Adipocyte (in vitro differentiated cells): ENCODE data around the gene PACRG.

ENCODE experiments used
- DNase-seq: peaks from one replicate; pipeline ENCODE4 v3.0.0-alpha.2; 2015; ENCODE audit warnings: low read depth
- H3K27me3 ChIP-seq: replicated peaks from 2 replicates; pipeline ENCODE4 v1.7.0; 2013; ENCODE audit warnings: mild to moderate bottlenecking, low read length, moderate library complexity; ENCODE audit not compliant: control insufficient read depth, insufficient read depth
- H3K36me3 ChIP-seq: 2 replicates; pipeline ENCODE4 v1.7.0; 2013; ENCODE audit warnings: low read length, mild to moderate bottlenecking, moderate library complexity; ENCODE audit not compliant: control insufficient read depth, insufficient read depth, severe bottlenecking
- H3K4me1 ChIP-seq: 2 replicates; pipeline ENCODE4 v1.7.0; 2013; ENCODE audit warnings: mild to moderate bottlenecking, low read length, moderate library complexity; ENCODE audit not compliant: control insufficient read depth, insufficient read depth
- H3K4me3 ChIP-seq: 2 replicates; pipeline ENCODE4 v1.7.0; 2013; ENCODE audit warnings: mild to moderate bottlenecking, low read length, moderate library complexity
- H3K9ac ChIP-seq: 2 replicates; pipeline ENCODE4 v1.7.0; 2013; ENCODE audit warnings: mild to moderate bottlenecking, low read length, moderate library complexity
- H3K9me3 ChIP-seq: 2 replicates; pipeline ENCODE4 v1.7.0; 2013; ENCODE audit warnings: mild to moderate bottlenecking, low read length, moderate library complexity; ENCODE audit not compliant: control insufficient read depth

Gene PACRG

DNA sequence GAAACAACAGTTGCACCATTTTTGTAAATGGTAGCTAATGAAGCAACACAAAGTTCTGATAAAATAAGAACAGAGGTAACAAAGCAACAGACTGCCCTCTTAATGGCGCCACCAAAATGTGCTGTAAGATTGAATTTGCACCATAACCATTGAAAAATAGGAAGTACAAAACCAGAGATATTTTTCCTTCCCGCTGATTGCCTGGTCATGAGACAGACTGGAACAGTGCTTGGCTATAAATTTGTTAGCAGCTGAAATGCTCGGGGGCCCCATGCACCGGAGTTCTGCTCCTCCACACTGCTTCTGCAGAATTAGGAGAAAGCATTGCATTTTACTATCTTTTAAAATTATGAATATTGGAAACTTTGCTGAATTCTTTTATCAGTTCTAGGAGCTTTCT, 522.3 kb downstream of the PACRG start:
- Histone ChIP-seq H3K36me3 (no peaks in the 10 kb centered on the region), H3K4me1 (peaks cover 6% of the 10 kb centered on the region), H3K27me3 (no peaks in the 10 kb centered on the region), H3K4me3 (no peak overlapping the region), H3K9me3 (no peaks in the 10 kb centered on the region), H3K9ac (no peak overlapping the region)
- DNase-seq, result no peak

DNA sequence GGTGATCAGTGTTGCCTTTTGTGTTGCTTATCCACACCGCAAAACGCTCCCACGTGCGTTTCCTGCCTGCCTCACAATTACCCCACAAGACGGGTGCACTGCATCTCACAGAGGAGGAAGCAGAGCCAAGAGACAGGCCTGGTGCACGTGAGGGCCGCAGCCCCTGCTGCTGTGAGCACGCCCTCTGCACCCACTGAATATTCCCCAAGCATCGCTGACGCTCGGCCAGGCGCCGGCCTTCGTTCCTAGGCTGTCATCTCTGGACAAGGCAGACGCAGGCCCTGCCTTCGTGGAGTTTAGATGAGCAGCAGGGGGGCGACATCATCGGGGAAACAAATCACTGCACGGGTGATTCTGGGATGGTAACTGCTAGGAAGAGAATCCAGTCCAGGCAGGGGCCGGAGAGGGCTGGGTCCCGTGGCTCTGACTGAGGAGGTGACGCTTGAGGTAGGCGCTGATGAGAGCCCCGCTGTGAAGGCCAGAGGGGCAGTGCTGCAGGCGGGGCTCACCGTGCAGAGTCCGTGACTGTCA, 524.4 kb downstream of the PACRG start:
- no peak overlapping the region for H3K9ac ChIP-seq
- H3K36me3 ChIP-seq, result no peaks in the 10 kb centered on the region
- peaks cover 6% of the 10 kb centered on the region for H3K4me1 ChIP-seq
- H3K9me3 ChIP-seq, result no peaks in the 10 kb centered on the region
- no peak for DNase-seq
- no peak overlapping the region for H3K4me3 ChIP-seq
- no peaks in the 10 kb centered on the region for H3K27me3 ChIP-seq

DNA sequence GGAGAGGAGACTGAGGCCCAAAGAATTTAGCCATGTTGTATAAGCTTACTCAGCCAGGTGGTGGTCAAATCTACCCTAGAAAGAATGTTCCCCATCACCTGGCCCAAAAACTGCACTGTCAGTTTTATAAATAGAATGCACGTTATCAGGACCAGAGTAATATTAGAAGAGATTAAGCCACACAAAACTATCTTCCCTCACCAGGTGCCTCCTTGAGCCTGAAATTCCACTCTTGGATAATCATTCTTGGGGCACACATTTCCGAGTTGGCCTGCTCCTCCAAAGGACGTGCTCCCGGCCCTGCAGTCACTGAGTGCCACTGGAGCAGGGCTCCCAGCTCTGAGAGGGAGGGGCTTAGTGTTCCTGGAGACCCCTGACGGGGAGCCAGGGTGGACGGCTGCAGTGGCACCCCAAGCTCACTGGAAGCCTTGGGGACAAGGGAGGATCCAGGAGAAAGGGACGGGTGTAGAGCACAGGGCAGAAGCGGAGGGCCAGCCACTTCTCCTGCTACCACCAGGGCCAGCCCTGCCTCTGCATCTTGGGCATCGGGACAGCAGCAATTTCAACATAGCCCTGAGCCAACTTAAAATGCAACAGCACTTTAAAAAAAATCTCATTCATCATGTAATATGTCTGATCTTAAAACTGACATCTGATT, 525.9 kb downstream of the PACRG start:
- H3K4me3 ChIP-seq, result no peak overlapping the region
- no peak overlapping the region for H3K9ac ChIP-seq
- no peaks in the 10 kb centered on the region for H3K27me3 ChIP-seq
- H3K36me3 ChIP-seq, result no peaks in the 10 kb centered on the region
- DNase-seq, result no peak
- peaks cover 6% of the 10 kb centered on the region for H3K4me1 ChIP-seq
- H3K9me3 ChIP-seq, result no peaks in the 10 kb centered on the region

DNA sequence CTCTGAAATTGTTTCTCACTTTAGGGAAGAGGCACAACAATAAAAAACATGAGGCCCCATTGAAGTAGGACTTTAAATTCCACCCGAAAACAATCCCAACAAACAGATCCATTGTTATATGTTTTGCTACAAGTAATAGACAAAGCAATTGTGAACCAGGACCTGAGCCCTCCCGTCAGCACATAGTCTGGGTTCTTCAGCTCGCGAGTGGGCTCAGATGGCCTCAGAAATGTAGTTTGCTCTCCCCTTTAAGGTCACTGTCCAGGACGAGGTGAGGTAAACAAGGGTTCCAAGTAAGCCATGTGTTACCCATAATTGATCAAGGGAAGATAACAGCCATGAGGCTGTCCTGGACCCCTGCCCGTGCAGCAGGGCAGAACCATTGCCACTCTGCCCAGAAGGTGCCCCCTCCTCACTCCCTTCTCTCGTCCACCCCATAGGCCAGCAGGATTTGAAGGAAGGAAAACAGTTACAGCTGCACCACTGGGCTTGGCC, 526.6 kb downstream of the PACRG start:
- H3K9ac ChIP-seq, result no peak overlapping the region
- no peak for DNase-seq
- no peak overlapping the region for H3K4me3 ChIP-seq
- H3K4me1 ChIP-seq, result peaks cover 6% of the 10 kb centered on the region
- no peaks in the 10 kb centered on the region for H3K36me3 ChIP-seq
- H3K27me3 ChIP-seq, result no peaks in the 10 kb centered on the region
- H3K9me3 ChIP-seq, result no peaks in the 10 kb centered on the region

DNA sequence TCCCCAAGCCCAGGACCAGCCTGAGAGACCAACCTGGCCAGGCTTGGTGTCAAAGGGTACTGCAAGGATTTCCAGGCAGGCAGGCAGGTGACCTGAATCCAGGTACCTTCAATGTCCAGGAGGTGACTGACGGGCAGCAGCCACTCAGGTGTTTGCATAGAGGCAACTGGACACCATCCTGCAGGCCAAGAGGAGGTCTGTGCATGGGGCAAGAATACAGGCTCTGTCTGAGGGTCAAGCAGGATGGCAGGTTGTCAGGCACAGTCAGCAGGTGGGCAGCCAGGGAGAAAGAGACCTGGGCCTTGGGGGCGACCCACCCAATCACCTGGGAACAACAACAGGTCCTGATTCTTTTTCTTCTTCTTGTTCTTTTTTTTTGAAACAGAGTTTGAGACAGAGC, 527.5 kb downstream of the PACRG start:
- H3K9ac ChIP-seq, result no peak overlapping the region
- peaks cover 6% of the 10 kb centered on the region for H3K4me1 ChIP-seq
- H3K36me3 ChIP-seq, result no peaks in the 10 kb centered on the region
- H3K27me3 ChIP-seq, result no peaks in the 10 kb centered on the region
- H3K4me3 ChIP-seq, result no peak overlapping the region
- no peaks in the 10 kb centered on the region for H3K9me3 ChIP-seq
- no peak for DNase-seq

DNA sequence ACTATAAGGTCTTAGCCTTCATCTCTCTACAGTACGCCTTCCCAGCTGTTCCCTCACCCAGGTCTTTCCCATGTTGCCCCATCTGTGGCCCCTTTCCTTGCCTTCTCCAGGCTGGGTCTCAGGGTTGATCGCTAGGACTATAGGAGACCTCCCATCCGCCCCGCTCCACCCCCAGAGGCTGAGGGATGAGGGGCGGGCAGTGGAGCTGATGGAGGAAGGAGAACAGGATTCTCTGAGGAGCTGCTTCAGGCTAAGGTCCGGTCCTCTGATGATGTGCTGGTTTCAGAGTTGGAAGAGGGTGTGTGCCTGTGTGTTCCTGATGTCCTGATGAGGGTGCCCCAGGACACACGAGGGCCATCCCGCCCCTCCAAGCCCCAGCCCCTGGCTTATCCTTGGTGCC, 531.9 kb downstream of the PACRG start:
- Histone ChIP-seq H3K36me3 (no peaks in the 10 kb centered on the region), H3K4me3 (no peak overlapping the region), H3K9ac (no peak overlapping the region), H3K9me3 (no peaks in the 10 kb centered on the region), H3K27me3 (no peaks in the 10 kb centered on the region), H3K4me1 (peaks cover 18% of the 10 kb centered on the region)
- DNase-seq, result no peak

DNA sequence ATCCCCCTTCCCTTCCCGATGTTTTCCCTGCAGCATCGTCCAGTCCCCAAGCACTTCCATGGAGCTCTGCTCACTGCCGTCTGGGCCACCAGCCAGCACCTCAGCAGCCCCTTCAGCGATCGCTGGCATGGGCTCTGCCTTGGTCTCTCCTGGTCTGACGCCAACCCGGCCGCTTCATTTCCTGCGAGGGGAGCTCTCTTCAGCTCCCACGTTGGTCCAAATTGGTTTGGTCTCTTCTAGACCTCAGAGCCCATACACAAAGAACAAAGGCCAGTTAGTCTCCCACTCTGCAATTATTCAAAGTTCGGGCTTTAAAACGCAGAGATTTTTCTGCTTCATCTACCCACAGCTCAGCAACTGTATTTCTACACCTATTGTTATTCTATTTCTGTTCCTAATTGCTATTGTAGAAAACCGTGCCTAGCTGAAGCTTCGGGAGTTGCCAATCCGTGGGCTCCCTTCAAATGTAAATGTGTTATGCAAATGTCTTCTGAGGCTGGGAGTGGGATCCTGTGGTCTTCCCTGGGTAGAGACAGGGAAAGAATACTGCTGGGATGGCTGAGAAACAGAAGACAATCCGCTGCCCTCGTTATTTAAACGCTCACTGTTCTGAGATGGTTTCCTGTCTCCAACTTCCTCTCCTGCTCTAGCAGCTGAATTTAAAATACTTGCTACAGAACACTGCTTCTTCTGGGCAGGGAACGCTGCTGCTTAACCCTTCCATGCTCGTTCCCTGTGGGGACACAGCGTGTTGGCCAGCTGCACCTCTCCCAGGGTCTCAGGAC, 532.5 kb downstream of the PACRG start:
- H3K36me3 ChIP-seq, result no peaks in the 10 kb centered on the region
- DNase-seq, result peak; percentile 4
- H3K27me3 ChIP-seq, result no peaks in the 10 kb centered on the region
- peaks cover 19% of the 10 kb centered on the region for H3K4me1 ChIP-seq
- no peaks in the 10 kb centered on the region for H3K9me3 ChIP-seq
- H3K4me3 ChIP-seq, result peak overlapping the region; percentile 40
- peak overlapping the region; percentile 2 for H3K9ac ChIP-seq

DNA sequence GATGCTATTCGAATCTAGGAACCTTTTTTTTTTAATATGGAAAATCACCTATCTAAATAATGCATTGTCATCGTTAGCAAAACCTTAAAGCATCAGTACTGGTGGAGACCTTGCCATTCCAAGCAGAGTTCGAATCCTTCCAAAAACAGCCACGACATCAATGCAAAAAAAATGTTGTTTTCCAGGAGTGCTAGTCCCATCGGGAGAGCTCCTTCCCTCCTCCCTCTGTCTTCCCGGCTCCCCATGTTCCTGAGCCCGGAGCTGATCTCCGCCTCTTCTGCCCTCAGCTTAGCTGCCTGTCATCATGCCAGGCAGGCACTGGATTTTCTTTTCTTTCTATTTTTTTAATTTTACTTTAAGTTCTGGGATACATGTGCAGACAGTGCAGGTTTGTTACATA, 533.1 kb downstream of the PACRG start:
- peak overlapping the region; percentile 40 for H3K4me3 ChIP-seq
- H3K4me1 ChIP-seq, result peaks cover 19% of the 10 kb centered on the region
- peak overlapping the region; percentile 2 for H3K9ac ChIP-seq
- no peak for DNase-seq
- H3K36me3 ChIP-seq, result no peaks in the 10 kb centered on the region
- H3K9me3 ChIP-seq, result no peaks in the 10 kb centered on the region
- H3K27me3 ChIP-seq, result no peaks in the 10 kb centered on the region

DNA sequence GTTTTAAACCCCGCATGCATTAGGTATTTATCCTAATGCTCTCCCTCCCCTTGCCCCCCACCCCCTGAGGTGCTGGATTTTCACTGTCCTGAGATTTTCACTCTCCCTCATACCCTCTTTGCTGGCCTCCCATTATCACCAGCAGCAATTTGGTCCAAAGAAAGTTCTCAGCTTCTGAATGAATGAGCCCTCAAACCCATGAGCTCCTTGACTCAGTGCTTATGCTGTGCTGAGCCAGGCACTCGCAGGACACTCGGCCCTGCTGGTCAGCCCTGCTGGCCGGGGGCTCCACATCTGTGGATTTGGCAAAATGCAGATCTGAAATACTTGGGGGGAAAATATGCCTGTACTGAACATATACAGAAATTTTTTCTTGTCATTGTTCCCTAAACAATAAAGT, 533.6 kb downstream of the PACRG start:
- Histone ChIP-seq H3K27me3 (no peaks in the 10 kb centered on the region), H3K36me3 (no peaks in the 10 kb centered on the region), H3K9me3 (no peaks in the 10 kb centered on the region), H3K4me3 (no peak overlapping the region), H3K4me1 (peaks cover 19% of the 10 kb centered on the region), H3K9ac (no peak overlapping the region)
- no peak for DNase-seq

DNA sequence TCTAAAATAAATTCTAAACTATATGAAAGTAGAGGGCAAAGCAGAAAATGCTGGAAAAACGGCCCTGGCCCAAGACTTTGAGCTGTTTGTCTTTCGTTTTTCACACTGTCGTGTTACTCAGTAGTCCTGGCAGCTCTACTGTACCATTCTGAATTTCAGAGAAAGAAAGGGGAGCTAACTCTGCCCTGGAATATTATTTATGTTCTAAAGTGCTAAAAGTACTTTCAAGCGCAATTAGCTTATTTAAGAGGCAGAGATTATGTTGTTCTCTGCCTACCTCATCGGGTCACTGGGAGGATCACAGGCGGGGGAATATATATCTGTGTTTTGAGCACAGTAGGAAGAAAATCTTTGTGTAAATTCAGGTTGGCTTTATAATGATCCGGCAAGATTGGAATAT, 534.3 kb downstream of the PACRG start:
- no peak for DNase-seq
- Histone ChIP-seq H3K36me3 (no peaks in the 10 kb centered on the region), H3K4me1 (peaks cover 19% of the 10 kb centered on the region), H3K27me3 (no peaks in the 10 kb centered on the region), H3K4me3 (no peak overlapping the region), H3K9me3 (no peaks in the 10 kb centered on the region), H3K9ac (no peak overlapping the region)

DNA sequence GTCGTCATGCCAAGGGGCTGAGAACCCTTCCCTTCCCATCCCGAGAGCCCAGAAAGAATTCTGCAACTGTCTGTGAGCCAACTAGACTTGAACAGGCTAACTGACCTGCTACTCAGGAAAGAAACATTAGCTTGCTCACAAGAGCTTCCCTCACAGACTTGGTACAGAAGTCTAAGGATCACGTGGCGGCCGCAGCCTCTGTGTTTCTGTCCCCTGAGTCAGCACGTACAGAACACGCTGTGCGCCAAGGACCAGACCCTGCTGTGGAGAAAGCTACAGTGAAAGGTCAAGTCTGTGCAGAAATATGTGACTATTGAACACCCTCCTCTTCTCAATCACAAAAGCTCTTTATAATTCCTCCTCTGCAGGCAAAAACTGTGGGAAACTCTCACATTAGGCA, 535.4 kb downstream of the PACRG start:
- H3K9me3 ChIP-seq, result no peaks in the 10 kb centered on the region
- peak overlapping the region; percentile 40 for H3K9ac ChIP-seq
- no peak for DNase-seq
- H3K4me1 ChIP-seq, result peaks cover 19% of the 10 kb centered on the region
- no peaks in the 10 kb centered on the region for H3K36me3 ChIP-seq
- H3K4me3 ChIP-seq, result no peak overlapping the region
- no peaks in the 10 kb centered on the region for H3K27me3 ChIP-seq
